NCI-H446 treated with DMSO at 0.1 percent for 48 hours (cell line): ENCODE data around the gene SMCHD1.
"Not testable (repeated sequence)": the region's sequence is repeated elsewhere in the genome, so short reads cannot be mapped to it uniquely, and the experiment has no call there.

Experiments
- DNase-seq: peaks from one replicate; lab custom pipeline; 2025; lab: John Stamatoyannopoulos, UW

The SMCHD1 gene

DNA sequence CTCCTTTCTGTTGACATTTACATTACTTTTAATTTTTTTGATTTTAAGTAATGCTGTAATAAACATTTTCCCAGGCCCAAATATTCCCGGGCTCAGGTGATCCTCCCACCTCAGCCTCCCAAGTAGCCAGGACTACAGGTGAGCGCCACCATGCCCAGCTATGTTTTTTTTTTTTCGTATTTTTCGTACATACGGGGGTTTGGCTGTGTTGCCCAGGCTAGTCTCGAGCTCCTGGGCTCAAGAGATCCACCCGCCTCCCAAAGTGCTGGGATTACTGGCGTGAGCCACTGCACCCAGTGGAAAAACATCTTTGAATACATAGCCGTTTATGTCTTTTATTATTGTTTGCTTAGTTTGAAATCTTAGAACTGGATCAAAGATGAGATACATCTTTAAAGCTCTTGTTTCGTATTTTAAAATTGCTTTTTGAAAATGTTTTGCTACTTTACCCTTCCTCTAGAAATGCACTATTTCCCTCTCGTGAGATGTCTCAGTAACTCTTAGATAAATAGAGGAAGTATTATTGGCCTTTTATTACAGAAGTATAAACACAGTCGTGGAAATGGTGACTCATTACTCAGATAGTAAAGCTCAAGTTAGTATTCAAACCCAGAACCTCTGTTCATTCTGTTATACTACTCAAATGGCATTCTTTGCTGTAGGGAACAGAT lies 2.4 kb downstream of the SMCHD1 start:
- no peak for DNase-seq

DNA sequence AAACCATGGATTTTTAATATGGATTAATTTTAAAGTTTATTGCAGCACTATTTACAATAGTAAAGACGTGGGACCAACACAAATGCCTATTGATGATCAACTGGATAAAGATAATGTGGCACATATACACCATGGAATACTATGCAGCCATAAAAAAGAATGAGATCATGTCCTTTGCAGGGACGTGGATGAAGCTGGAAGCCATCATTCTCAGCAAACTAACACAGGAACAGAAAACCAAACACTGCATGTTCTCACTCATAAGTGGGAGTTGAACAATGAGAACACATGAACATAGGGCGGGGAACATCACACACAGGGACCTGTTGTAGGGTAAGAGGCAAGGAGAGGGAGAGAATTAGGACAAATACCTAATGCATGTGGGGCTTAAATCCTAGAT lies 5.3 kb downstream of the SMCHD1 start:
- DNase-seq = not testable (repeated sequence)

GRCh38 chr18:2662288-2662687 lies 6.8 kb downstream of the SMCHD1 start:
- DNase-seq = not testable (repeated sequence)

GRCh38 chr18:2662990-2663389 lies 7.5 kb downstream of the SMCHD1 start:
- DNase-seq = no peak

- DNase-seq = no peak
Observed at GRCh38 chr18:2672410-2672809, 16.9 kb downstream of the SMCHD1 start.

DNA sequence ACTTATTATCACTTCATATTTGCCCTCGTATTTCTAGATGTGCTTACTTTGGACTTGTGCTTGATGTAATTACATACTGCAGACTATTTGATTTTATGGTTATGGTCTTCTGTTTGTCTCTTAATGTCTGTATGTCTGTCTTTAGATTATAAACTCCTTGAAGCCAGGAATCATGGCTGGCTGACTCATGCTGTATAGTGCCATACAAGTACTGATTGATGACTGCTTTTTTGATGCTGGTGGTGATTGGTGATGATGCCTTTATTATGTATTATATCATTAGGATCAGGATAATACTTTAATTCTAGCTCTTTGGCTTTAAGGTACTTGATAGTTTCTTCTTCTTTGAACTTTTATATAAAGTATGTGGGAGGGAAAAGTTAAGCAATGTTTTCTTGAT lies 17.3 kb downstream of the SMCHD1 start:
- DNase-seq = no peak

- DNase-seq = not testable (repeated sequence)
Observed at GRCh38 chr18:2678933-2679332, 23.4 kb downstream of the SMCHD1 start.

GRCh38 chr18:2680216-2680792 lies 24.8 kb downstream of the SMCHD1 start:
- no peak for DNase-seq

GRCh38 chr18:2681993-2682603 lies 26.6 kb downstream of the SMCHD1 start:
- DNase-seq = no peak

GRCh38 chr18:2683055-2683454 lies 27.5 kb downstream of the SMCHD1 start:
- no peak for DNase-seq

- no peak for DNase-seq
Observed at GRCh38 chr18:2686349-2686968, 30.9 kb downstream of the SMCHD1 start.

- DNase-seq = no peak
Observed at GRCh38 chr18:2687390-2688001, 32.0 kb downstream of the SMCHD1 start.

- no peak for DNase-seq
Observed at GRCh38 chr18:2692508-2692907, 37.0 kb downstream of the SMCHD1 start.

GRCh38 chr18:2697184-2697583 lies 41.7 kb downstream of the SMCHD1 start:
- DNase-seq = no peak

- DNase-seq = no peak
Observed at GRCh38 chr18:2699001-2699400, 43.5 kb downstream of the SMCHD1 start.

DNA sequence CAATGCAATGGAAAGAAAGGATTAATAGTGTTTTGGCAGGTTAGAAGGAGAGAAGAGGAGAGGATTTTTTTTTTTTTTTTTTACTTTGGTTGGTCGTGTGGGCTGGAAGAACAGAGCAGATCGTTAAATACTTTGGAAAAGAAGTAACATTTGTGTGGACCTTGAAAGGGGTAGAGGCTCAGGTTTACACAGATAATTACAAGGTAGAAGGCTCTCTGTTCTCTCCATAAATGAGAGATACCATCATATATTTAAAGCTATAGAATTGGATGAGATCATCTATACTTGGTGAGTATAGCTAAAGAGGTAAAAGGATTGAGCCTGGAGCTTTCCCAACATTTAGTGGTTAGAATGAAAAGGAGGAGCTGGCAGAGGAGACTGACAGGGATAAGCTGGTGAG lies 49.0 kb downstream of the SMCHD1 start:
- no peak for DNase-seq

DNA sequence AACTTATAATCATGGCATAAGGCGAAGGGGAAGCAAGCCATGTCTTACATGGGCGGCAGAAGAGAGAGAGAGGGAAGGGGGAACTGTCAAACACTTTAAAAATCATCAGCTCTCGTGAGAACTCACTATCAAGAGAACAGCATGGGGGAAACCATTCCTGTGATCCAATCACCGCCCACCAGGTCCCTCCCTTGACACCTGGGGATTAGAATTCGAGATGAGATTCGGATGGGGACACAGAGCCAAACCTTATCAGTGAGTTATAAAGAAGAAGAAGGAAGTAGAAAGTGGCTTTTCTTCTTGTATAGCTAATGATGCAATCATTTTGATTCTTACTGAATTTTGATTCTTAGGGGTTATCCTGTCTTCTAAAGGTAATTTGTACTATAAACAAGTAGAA lies 51.4 kb downstream of the SMCHD1 start:
- DNase-seq = no peak

GRCh38 chr18:2707551-2708168 lies 52.1 kb downstream of the SMCHD1 start:
- no peak for DNase-seq

GRCh38 chr18:2709316-2709715 lies 53.8 kb downstream of the SMCHD1 start:
- DNase-seq = no peak

DNA sequence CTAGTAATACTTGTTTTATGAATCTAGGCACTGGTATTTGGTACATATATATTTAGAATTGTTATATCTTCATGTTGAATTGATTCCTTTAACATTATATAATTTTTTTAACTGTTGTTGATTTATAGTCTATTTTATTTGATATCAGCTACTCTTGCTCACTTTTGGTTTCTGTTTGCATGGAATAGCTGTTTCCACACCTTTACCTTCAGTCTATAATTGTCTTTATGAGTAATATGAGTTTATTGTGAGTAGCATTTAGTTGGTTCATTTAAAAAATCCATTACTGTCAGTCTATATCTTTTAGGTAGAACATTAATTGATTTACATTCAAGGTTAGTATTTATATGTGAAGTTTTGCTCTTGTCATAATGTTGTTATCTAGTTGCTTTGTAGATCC lies 58.6 kb downstream of the SMCHD1 start:
- DNase-seq = no peak

GRCh38 chr18:2715990-2716389 lies 60.5 kb downstream of the SMCHD1 start:
- DNase-seq = no peak
